ENCODE measurements around the gene SPATA2L.

DNA sequence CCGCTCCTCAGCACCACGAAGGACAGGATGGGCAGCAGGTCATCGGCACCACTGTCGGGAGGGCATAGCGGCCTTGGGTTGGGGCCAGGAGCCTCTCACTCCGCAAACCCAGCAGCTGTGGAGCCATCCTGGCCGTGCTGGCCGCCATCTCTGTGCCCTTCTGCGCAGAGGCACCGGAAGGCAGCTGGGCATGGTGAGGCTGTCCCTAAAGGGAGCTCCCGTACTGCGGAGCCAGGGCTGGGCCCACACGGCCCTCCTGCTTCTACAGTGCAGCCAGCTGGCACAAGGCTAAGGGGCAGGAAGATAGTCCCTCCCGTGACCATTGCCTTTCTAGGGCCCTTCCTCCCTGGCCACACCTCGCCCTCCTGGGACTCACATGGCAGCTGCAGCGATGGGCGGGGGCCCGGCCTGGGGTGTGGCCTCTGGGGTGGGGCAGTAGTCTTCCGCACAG is 7.0 kb upstream of the SPATA2L start:
- TF ChIP-seq, protein P1, sequence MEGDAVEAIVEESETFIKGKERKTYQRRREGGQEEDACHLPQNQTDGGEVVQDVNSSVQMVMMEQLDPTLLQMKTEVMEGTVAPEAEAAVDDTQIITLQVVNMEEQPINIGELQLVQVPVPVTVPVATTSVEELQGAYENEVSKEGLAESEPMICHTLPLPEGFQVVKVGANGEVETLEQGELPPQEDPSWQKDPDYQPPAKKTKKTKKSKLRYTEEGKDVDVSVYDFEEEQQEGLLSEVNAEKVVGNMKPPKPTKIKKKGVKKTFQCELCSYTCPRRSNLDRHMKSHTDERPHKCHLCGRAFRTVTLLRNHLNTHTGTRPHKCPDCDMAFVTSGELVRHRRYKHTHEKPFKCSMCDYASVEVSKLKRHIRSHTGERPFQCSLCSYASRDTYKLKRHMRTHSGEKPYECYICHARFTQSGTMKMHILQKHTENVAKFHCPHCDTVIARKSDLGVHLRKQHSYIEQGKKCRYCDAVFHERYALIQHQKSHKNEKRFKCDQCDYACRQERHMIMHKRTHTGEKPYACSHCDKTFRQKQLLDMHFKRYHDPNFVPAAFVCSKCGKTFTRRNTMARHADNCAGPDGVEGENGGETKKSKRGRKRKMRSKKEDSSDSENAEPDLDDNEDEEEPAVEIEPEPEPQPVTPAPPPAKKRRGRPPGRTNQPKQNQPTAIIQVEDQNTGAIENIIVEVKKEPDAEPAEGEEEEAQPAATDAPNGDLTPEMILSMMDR (IDR thresholded peaks at IDR 0.05) = no peak
- no peak for TF ChIP-seq POLR2A (IDR thresholded peaks at IDR 0.05)

All from tibial nerve (tissue), 3 donors.